T-helper 2 cell treated with Interferon-gamma antibody and Interleukin-4, amounts not matched to agents 100 ng/mL and 5 ng/mL, for 36 hours (primary cell): ENCODE data around the gene LIM2. TPM values are rescaled to one million over a fixed set of nuclear protein-coding genes. Genes with fewer than 3 reads are reported as not detected.
"Not testable (repeated sequence)": the region's sequence is repeated elsewhere in the genome, so short reads cannot be mapped to it uniquely, and the experiment has no call there.

Source experiments
- intact Hi-C: fragments of 100-400 bp; cut with micrococcal nuclease; formaldehyde crosslinking; loops from one replicate; pipeline ENCODE4 v1.15.1; 2023
- total RNA-seq: library from RNA; stranded (reverse); gene quantifications from 2 replicates; pipeline ENCODE4 v1.2.3, GENCODE V29; 2022

LIM2 gene, protein sequence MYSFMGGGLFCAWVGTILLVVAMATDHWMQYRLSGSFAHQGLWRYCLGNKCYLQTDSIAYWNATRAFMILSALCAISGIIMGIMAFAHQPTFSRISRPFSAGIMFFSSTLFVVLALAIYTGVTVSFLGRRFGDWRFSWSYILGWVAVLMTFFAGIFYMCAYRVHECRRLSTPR
- 0.18 TPM in 1 of 2 replicates, not detected in the other for total RNA-seq

DNA sequence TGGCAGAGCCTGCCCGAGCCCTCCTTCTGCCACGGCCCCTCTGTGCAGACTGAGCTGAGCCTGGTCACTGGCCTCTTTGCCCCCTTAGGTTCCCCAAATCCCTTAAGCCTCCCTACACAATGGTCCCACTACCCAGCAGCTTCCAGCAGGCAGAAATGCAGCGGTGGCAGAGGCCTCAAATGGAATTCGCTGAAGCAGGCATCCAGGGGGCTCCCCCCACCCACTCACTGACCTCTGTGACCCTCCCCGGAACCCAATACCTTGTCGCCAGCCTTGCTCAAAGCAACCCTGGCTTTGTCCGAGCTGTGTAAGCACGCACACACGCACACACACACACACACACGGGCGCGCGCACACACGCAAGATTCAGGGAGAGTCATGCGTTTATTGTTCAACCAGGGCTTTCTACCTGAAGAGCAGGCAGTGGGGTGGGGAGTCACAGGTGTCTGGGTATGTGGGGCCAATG lies at the start of gene LIM2:
TSS of gene LIM2 (minus strand) at position 51 of the 466 bp plus-strand sequence. CDS start 531 bp downstream, outside the sequence.
- intact Hi-C loops: no loop called here

- intact Hi-C loops: no loop called here
Observed at GRCh38 chr19:51434456-51434855, 46.7 kb upstream of the LIM2 start.

DNA sequence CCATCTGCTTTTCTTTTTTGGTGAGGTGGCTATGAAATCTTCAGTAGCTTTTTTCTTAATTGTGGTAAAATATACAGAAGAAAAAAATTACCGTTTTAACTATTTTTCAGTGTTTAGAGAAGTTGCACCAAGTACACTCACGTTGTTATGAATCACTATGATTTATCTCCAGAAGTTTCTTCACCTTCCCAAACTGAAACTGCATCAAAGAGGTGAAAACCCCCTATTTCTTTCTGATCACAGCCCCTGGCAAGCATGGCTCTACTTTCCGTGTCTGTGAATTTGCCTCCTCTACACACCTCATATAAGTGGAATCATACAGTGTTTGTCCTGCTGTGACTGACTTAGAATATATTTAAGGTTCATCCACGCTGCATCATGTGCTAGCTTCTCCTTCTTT lies 45.3 kb upstream of the LIM2 start:
- intact Hi-C loops: no loop called here

- intact Hi-C loops: no loop called here
Observed at GRCh38 chr19:51431124-51431523, 43.4 kb upstream of the LIM2 start.

- intact Hi-C loops: no loop called here
Observed at GRCh38 chr19:51430221-51430620, 42.4 kb upstream of the LIM2 start.

DNA sequence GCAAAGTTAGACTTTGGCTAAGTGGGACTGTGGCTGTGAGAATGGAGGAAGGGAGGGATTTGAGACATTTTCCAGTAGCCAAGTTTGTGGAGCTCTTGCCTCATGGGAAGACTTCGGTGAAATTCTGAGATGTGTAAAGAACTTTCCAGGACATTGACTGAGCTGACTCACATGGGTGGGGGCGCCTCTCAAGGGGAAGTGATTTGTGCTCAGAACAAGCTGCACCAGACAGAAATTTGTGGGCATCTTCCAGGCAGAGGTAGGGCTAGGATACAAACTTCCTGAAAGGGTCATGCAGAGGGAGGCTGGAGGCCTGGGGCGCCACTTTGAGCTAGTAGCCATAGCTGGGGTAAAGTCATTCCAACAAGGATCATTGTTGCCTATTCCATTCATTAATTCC lies 39.4 kb upstream of the LIM2 start:
- intact Hi-C loops: no loop called here

GRCh38 chr19:51422053-51422448 lies 34.3 kb upstream of the LIM2 start:
- intact Hi-C loops: loop anchor here (1.0 kb wide), 1 partner anchor 93 kb away; no protein-coding TSS in a partner anchor

GRCh38 chr19:51421229-51422052 lies 33.7 kb upstream of the LIM2 start:
- intact Hi-C loops: loop anchor here (1.0 kb wide), 1 partner anchor 94 kb away; no protein-coding TSS in a partner anchor

DNA sequence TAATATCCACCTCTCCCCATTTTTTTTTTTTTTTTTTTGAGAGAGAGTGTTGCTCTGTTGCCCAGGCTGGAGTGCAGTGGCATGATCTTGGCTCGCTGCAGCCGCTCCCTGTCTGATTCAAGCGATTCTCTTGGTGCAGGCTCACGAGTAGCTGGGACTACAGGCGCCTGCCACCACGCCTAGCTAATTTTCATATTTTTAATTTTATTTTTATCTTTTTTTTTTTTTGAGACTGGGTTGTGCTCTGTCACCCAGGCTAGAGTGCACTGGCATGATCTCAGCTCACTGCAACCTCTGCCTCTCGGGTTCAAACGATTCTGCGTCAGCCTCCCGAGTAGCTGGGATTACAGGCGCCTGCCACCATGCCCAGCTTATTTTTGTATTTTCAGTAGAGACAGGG lies 32.7 kb upstream of the LIM2 start:
- intact Hi-C loops: not testable (repeated sequence)

GRCh38 chr19:51418707-51419106 lies 30.9 kb upstream of the LIM2 start:
- intact Hi-C loops: no loop called here

GRCh38 chr19:51417810-51418157 lies 30.0 kb upstream of the LIM2 start:
- intact Hi-C loops: no loop called here

DNA sequence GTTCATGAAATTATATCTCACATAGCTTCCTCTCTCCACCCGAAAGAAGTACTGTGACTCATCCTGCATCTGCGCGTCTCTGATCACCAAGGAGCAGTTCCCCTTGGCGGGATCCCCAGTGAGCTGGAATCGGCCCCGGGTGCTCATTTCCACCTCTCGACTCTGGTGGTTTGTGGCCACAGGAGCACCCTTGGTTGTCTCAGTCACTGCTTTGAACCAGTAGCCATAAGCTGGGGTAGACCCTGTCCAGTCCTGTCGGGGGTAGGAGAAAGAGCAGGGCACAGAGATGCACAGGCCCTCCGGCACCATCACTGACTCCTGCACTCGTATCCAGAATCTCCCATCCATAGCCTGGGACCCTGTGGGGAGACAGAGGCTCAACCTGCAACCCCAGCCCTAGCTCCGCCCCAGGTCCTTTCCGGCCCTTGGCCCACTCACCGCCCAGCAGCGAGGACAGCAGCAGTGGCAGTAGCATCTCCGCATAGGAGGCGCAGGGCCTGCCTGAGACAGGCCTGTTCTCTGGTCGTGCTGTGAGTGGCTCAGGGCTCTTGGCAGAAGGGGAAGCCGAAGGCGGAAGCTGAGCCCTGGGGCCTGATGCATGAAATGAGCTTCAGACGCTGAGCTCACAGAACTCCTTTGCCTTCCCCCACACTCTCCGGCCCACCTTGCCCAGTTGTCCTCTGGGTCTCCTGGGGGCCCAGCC lies 29.5 kb upstream of the LIM2 start, which contains the start of gene SIGLEC10:
TSS of gene SIGLEC10 (minus strand) at position 536 of the 703 bp plus-strand sequence. CDS start at position 475, 61 bp downstream.
- intact Hi-C loops: no loop called here

GRCh38 chr19:51416422-51416821 lies 28.6 kb upstream of the LIM2 start:
- intact Hi-C loops: not testable (repeated sequence)

- intact Hi-C loops: no loop called here
Observed at GRCh38 chr19:51415187-51415586, 27.4 kb upstream of the LIM2 start.

DNA sequence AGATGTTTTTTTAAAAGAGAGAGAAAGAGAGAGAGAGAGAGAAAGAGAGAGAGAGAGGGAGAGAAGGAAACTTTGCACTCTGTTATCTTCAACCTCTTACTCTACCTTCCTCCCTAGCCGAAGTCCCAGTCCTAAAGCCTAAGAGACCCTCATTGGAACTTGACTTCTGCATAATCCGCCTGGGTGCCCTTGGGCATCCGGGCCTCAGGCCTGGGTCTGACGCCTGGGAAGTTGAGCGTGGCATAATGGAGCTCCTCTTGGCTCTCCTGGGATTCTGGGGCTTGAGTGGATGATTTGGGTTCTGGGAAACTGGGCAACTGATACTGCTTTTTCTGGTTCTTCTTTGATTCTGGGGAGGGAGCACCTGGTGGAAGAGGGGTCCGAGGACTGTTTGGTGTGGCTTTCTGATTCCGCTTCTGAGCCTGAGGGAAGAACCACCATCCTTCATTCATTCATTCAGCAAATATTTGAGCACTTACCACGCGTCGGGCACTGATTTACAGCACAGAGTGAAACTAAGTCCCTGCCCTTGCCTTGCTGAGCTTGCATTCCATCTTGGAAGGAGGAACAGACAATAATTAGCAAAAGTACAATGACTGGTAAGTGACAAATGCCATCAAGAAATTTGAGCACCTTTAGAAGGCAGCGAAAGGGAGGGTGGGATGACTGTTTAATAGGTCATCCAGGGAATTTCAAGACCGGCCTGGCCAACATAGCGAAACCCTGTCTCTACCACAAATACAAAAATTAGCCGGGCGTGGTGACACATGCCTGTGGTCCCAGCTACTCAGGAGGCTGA lies 23.4 kb upstream of the LIM2 start:
- intact Hi-C loops: no loop called here

DNA sequence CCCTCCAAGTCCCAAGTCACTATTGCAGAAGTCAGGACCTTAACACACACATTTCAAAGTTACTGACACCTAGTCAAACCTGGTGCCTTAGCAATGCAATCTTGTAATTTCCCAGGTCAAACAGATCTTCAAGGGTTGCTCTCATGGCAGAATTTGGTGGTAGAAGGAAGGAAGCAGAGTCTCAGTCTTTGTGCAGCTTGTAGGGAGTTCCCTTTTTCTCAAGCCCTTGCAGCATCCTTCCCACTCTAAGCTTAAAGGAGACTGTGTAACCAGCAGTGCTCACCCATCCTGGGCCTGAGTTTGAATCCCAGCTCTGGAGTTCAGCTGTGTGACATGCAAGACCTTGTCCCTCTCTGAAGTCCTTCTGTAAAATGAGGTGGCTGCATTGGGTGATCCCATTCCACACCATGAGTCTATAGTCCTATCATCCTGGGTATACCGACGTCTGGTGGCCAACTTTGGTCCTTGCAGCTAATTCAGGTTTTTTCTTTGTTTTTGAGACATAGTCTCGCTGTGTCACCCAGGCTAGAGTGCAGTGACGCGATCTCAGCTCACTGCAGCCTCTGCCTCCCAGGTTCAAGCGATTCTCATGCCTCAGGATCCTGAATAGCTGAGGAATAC lies 19.8 kb upstream of the LIM2 start:
- intact Hi-C loops: loop anchor here (2.0 kb wide), 1 partner anchor 69 kb away; no protein-coding TSS in a partner anchor

- intact Hi-C loops: no loop called here
Observed at GRCh38 chr19:51402117-51402516, 14.3 kb upstream of the LIM2 start.

- intact Hi-C loops: not testable (repeated sequence)
Observed at GRCh38 chr19:51399936-51400335, 12.2 kb upstream of the LIM2 start.

GRCh38 chr19:51399231-51399630 lies 11.5 kb upstream of the LIM2 start:
- intact Hi-C loops: no loop called here

- intact Hi-C loops: no loop called here
Observed at GRCh38 chr19:51398096-51398704, 10.4 kb upstream of the LIM2 start.
